Measurements from ENCODE around the gene APOLD1. TPM values are rescaled to one million over a fixed set of nuclear protein-coding genes. Genes with fewer than 3 reads are reported as not detected.

Gene APOLD1
- total and polyA plus RNA-seq, 2 experiments from 2014 or later = 4.0 to 14.2 TPM

DNA sequence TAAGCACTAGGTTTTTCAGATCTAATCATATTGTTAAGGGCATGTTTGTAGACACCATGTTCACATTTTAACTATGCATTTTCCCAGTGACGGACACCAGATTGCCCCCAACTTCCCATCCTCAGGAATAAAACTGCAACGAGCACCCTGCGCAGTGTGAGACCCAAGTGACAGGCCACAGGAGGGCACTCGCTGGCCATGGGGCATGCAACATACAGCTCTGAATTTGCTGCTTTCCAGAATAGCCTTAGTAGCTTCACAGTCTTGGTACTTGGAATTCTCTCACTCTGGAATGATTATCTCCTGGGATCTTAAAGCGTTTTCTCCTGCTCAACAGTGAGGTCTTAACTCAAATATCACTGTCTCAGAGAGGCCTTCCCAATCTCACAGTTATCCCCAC is 26.7 kb downstream of the APOLD1 start:
- no peaks in the 10 kb centered on the region for H3K9me3 ChIP-seq (ENCODE audit: low read depth)
- peaks cover 19% of the 10 kb centered on the region for H3K4me1 ChIP-seq (ENCODE audit: low read depth)
- H3K27me3 ChIP-seq = no peaks in the 10 kb centered on the region
- no peak for DNase-seq (ENCODE audit: low read depth in 1 of 2, low spot score in 1 of 2)
- no peak overlapping the region for H3K4me3 ChIP-seq
- TF ChIP-seq, protein P1, sequence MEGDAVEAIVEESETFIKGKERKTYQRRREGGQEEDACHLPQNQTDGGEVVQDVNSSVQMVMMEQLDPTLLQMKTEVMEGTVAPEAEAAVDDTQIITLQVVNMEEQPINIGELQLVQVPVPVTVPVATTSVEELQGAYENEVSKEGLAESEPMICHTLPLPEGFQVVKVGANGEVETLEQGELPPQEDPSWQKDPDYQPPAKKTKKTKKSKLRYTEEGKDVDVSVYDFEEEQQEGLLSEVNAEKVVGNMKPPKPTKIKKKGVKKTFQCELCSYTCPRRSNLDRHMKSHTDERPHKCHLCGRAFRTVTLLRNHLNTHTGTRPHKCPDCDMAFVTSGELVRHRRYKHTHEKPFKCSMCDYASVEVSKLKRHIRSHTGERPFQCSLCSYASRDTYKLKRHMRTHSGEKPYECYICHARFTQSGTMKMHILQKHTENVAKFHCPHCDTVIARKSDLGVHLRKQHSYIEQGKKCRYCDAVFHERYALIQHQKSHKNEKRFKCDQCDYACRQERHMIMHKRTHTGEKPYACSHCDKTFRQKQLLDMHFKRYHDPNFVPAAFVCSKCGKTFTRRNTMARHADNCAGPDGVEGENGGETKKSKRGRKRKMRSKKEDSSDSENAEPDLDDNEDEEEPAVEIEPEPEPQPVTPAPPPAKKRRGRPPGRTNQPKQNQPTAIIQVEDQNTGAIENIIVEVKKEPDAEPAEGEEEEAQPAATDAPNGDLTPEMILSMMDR (IDR thresholded peaks at IDR 0.05; ENCODE audit: low read depth, low read length) = no peak
- no peak overlapping the region for H3K27ac ChIP-seq
- peaks cover 12% of the 10 kb centered on the region for H3K36me3 ChIP-seq

DNA sequence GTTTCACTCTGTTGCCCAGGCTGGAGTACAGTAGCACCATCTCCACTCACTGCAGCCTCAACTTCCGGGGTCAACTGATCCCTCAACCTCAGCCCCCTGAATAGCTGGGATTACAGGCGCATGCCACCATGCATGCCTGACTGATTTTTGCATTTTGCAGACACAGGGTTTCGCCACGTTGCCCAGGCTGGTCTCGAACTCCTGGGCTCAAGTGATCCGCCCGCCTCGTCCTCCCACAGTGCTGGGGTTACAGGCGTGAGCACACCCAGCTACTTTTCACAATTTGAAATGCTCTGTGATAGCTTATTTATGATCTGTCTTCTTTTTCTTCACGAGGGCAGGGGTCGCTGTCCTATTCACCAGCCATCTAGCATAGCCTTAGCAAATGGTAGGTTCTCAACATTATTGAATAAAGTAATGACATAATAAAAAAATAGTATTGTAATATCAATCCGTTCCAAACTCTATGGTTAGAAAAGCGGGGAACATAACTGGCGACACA is 27.2 kb downstream of the APOLD1 start:
- Histone ChIP-seq H3K27ac (no peak overlapping the region), H3K27me3 (no peaks in the 10 kb centered on the region), H3K36me3 (peaks cover 12% of the 10 kb centered on the region), H3K9me3 (ENCODE audit: low read depth) (no peaks in the 10 kb centered on the region), H3K4me1 (ENCODE audit: low read depth) (peaks cover 19% of the 10 kb centered on the region), H3K4me3 (no peak overlapping the region)
- no peak for DNase-seq (ENCODE audit: low read depth in 1 of 2, low spot score in 1 of 2)
- TF ChIP-seq, protein P1 (IDR thresholded peaks at IDR 0.05; ENCODE audit: low read depth, low read length) = no peak

DNA sequence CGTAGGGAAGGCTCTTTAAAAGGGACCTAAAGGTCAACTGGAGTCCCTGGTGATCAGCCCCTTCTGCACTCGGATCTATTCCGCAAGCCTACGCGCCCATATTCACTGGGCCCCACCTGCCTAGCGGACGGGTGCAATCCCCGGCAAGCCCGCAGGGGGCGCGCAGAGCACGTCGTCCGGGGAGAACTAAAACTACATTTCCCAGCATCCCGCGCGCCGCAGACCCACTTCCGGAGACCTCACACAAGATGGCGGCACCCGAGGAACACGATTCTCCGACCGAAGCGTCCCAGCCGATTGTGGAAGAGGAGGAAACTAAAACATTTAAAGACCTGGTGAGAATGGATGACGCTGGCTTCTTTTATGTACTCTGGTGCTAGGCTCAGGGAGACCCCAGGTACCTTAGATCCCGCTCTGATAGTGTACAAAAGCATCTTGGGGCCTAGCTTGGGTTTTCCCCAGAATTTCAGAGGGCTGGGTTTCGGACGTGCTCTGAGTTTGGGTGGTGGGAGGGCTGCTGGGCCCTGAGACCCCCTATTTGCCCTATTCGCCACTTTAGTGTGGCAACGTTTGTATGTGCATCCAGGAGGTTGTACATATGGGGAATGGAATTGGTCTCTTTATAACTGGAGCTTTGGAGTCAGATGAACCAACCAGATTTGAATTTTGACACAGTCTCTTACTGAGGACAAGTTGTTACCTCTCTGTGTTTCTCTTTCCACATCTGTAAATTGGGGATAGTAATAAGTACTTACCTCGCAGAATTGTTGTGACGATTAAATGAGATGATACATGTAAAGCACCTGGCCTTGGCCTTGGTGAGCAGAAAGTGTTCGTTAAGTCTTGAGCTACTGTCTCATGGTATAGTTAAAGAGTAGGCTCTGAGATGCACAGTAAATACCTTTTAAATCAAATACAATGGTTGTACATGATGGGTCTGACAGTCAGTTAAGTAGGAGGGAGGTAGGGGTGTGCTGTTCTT is 28.0 kb downstream of the APOLD1 start, which contains the start of gene DDX47:
Gene DDX47, plus strand, starts transcription at position 227 of the 982 bp plus-strand sequence. Its CDS starts 22 bp downstream, at position 249.
- H3K4me1 ChIP-seq (ENCODE audit: low read depth) = peaks cover 15% of the 10 kb centered on the region
- H3K36me3 ChIP-seq = peaks cover 12% of the 10 kb centered on the region
- H3K27me3 ChIP-seq = no peaks in the 10 kb centered on the region
- H3K4me3 ChIP-seq = peak within 1 kb of the TSS; percentile 58
- peak; percentile 93 to 95 for DNase-seq (ENCODE audit: low read depth in 1 of 2, low spot score in 1 of 2)
- H3K27ac ChIP-seq = peak within 1 kb of the TSS; percentile 67
- H3K9me3 ChIP-seq (ENCODE audit: low read depth) = no peaks in the 10 kb centered on the region
- TF ChIP-seq, protein P1 (IDR thresholded peaks at IDR 0.05; ENCODE audit: low read depth, low read length) = peak; percentile 95

GRCh38 chr12:12817616-12818015 is 32.2 kb downstream of the APOLD1 start:
- H3K4me3 ChIP-seq = no peak overlapping the region
- H3K36me3 ChIP-seq = peaks cover 30% of the 10 kb centered on the region
- H3K27ac ChIP-seq = no peak overlapping the region
- DNase-seq (ENCODE audit: low read depth in 1 of 2, low spot score in 1 of 2) = no peak
- TF ChIP-seq, protein P1 (IDR thresholded peaks at IDR 0.05; ENCODE audit: low read depth, low read length) = no peak
- H3K27me3 ChIP-seq = no peaks in the 10 kb centered on the region
- no peaks in the 10 kb centered on the region for H3K9me3 ChIP-seq (ENCODE audit: low read depth)
- peaks cover 10% of the 10 kb centered on the region for H3K4me1 ChIP-seq (ENCODE audit: low read depth)

DNA sequence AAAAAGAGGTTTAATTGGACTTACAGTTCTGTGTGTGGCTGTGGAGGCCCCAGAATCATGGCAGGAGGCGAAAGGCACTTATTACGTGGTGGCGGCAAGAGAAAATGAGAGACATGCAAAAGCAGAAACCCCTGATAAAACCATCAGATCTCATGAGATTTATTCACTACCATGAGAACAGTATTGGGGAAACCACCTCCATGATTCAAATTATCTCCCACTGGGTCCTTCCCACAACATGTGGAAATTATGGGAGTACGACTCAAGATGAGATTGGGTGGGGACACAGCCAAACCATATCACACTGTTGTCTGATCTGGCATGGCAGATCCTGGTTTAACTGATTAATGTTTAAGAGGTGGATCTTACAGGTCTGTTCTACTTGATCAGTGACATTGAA is 33.2 kb downstream of the APOLD1 start:
- TF ChIP-seq, protein P1 (IDR thresholded peaks at IDR 0.05; ENCODE audit: low read depth, low read length) = no peak
- no peak for DNase-seq (ENCODE audit: low read depth in 1 of 2, low spot score in 1 of 2)
- H3K27ac ChIP-seq = no peak overlapping the region
- H3K4me1 ChIP-seq (ENCODE audit: low read depth) = peaks cover 10% of the 10 kb centered on the region
- no peak overlapping the region for H3K4me3 ChIP-seq
- peaks cover 41% of the 10 kb centered on the region for H3K36me3 ChIP-seq
- H3K27me3 ChIP-seq = no peaks in the 10 kb centered on the region
- no peaks in the 10 kb centered on the region for H3K9me3 ChIP-seq (ENCODE audit: low read depth)

Data from cardiac muscle cell (in vitro differentiated cells and primary cell).